Amygdala (tissue), 56 donors: ENCODE data around the gene SMC5.
"Not testable (repeated sequence)": the region's sequence is repeated elsewhere in the genome, so short reads cannot be mapped to it uniquely, and the experiment has no call there.

Experiments
- DNase-seq, 56 donors: peaks; one replicate each; lab custom pipeline; 2025; lab: John Stamatoyannopoulos, UW

Gene SMC5

DNA sequence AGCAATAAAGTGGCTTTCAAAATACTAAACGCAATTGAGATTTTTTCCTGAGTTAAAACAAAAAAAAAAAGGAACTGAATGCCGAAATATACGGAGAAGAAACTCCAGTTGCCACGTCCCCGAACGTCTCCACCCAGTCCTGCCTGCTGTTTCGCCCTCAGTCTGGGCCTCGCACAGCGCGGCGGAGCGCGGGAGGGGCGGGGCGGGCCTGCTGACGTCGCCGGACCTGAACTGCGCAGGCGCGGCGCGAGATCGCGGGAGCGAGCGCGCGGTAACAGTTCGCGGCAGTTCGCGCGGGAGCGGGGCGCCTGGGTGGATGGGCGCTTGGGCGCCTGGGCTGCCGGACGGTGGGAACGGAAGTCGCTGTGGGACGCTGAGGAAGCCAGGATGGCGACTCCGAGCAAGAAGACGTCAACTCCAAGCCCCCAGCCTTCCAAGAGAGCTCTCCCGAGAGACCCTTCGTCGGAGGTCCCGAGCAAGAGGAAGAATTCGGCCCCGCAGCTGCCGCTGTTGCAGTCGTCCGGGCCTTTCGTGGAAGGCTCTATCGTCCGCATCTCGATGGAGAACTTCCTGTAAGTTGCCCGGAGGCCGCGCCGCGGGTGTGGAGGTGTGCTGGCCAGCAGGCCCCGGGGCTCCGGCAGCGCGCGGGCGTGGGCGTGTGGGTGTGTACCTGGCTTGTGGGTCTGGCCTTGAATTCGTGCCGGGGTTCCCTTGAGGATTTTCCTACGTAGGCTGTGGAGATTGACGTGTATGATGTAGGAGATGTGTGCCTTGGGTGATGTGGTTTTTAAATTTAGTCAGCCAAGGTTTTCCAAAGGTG, at the start of gene SMC5:
TSS of gene SMC5 (plus strand) at position 287 of the 820 bp plus-strand sequence. CDS start at position 388, 101 bp downstream.
- peak; percentile 52 to 95 (median 82) for DNase-seq

DNA sequence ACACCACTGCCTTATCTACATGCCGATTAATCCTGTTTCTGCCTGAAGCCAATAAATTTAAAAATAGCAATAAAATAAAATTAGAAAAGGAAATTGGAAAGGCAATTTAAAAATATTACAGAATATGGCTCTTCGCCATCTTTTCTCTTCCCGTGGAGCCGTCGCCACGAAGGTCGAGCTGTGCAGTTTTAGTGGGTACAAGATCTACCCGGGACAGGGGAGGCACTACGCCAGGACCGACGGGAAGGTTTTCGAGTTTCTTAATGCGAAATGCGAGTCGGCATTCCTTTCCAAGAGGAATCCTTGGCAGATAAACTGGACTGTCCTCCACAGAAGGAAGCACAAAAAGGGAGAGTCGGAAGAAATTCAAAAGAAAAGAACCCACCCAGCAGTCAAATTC, 41.7 kb upstream of the SMC5 start:
- no peak for DNase-seq

DNA sequence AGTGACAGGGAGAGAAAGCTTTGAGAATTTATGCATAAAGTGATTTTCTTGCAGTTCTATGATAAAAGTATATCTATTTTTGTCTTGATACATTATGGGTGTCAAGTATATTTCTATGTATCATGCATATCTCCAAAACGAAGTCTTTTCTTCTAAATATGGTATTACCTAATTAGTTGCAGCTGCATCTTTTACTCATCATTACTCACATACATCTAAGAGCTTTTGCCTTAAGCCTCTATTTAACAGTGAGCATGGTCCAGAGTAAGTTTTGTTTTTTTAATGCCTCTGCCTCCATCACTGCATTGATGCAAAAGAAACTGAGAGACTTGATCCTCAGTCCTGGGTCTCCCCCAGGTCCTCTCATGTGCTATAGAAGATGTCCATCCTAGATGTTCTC, 40.0 kb upstream of the SMC5 start:
- DNase-seq, result no peak

DNA sequence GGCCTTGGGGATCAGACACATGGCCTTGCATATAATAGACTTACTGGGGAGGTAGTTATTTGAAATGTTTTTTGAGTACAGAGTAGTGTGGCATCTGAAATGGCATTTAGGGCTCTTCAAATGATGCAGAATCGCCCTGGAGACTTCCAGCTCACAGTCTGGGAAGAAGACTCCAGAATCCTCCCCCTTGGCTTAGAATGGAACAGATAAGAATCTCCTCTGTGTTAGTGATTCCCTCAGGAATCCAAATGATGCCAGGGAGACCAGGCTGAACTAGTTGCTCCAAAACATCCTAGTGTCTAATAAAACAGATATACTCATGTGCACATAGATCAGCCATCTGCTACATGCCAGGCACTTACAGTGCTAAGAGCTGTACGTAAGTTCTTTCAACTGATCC, 38.6 kb upstream of the SMC5 start:
- no peak for DNase-seq

DNA sequence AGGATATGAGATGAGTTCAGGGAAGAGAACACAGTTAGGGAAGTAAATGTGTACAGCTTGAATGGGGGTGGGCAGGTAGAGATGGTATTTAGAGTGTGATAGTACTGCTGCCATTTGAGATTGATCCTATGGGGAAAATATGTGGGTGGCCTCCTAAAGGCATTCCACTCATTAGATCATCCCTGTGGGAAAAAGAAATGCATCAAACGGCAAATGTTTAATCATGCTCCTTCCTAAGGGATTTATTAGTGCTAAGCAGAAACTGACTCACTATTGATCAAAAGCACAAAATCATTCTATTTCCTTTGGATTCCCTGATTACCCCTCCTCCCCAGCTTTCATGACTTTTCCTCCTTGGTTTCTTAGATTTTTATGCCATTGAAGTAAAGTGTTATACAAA, 36.4 kb upstream of the SMC5 start:
- no peak for DNase-seq

DNA sequence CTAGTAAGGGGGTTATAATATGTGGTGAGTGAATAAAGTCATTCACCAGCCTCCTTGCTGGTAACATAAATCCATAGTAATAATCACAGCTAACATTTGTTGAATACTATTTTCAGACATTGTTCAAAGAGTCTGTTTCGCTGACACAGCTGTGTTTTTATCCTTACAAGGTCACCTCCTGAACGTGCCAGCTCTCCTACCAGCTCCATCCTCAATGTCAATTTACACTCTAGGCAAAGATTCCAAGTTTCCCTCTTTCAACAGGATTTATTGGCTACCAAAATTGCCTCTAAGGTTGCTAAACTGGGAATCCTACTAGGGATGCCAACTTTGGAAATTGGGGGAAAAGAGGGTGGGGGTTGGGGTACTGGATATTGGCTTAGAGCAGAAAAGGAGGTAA, 30.7 kb upstream of the SMC5 start:
- no peak for DNase-seq

DNA sequence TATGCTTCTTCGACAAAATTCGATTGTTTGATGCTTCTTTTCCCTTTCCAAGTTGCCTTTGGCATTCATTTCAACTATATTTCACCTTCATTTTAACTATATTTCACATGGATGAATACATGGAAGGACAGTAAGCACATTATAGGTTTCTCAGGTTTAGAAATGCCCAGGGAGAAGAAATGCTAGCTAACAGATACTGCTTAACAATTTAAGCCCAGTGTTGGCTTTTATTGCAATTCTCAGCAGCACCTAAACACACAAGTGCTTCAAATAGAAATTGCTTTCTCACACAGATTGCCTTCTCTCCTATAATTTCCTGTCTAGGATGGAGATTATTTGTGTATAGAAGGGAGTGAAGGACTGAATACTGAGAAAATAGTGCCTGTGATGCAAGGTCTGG, 30.2 kb upstream of the SMC5 start:
- DNase-seq, result no peak

DNA sequence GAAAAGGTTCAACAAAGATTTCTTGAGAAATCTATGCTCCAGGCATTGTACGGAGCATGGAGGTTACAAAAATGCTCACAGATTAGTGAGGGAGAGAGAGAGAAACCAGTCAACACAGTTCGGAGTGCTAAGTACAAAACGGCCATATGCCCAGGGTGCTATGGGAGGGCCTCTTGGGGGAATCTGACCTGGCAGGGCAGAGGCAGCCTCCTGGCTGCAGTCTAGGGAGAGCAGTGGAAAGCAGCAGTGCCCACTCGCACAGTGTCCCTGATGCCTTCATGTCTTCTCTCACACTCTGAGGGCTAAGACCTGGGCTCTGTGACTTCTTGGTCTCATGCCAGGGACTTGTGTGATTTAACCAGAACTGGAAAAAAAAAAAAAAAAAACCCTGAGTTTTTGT, 29.8 kb upstream of the SMC5 start:
- no peak for DNase-seq

DNA sequence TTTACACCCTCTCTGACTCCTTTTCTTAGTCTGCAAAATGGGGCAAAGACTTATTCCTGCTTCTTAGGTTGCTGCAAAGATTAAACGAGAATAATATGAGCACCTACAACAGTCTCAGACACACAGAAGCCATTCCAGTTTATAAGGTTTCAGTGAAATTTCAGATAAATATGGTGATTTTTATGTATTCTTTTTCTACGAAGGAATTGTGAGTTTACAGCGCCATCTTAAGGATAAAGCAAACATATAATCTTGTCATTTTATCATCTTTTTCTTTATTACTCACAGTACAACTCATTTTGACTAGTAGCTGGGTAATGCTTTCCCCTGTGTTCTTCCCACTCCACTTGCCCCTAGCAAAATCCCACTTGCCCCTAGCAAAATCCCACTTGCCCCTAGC, 29.2 kb upstream of the SMC5 start:
- no peak for DNase-seq

DNA sequence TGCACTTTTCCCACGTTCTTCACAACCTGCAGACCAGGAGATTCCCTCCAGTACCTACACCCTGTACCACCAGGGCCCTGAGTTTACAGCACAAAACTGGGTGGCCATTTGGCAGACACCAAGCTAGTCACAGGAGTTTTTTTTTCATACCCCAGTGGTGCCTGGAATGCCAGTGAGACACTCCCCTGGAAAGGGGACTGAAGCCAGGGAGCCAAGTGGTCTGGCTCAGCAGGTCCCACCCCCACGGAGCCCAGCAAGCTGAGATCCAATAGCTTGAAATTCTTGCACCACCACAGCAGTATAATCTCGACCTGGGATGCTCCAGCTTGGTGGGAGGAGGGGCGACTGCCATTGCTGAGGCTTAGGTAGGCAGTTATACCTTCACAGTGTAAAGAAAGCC, 26.3 kb upstream of the SMC5 start:
- DNase-seq, result no peak

DNA sequence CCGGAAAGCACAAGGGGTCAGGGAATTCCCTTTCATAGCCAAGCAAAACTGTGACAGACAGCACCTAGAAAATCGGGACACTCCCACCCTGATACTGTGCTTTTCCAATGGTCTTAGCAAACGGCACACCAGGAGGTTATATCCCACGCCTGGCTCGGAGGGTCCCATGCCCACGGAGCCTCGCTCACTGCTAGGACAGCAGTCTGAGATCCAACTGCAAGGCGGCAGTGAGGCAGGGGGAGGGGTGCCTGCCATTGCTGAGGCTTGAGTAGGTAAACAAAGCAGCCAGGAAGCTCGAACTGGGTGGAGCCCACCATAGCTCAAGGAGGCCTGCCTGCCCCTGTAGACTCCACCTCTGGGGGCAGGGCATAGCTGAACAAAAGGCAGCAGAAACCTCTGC, 24.6 kb upstream of the SMC5 start:
- DNase-seq, result not testable (repeated sequence)

DNA sequence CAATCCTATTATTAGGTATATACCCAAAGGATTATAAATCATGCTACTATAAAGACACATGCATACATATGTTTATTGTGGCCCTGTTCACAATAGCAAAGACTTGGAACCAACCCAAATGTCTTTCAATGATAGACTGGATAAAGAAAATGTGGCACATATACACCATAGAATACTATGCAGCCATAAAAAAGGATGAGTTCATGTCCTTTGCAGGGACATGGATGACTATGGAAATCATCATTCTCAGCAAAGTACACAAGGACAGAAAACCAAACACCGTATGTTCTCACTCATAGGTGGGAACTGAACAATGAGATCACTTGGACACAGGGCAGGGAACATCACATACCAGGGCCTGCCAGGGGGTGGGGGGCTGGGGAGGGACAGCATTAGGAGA, 12.8 kb upstream of the SMC5 start:
- not testable (repeated sequence) for DNase-seq

DNA sequence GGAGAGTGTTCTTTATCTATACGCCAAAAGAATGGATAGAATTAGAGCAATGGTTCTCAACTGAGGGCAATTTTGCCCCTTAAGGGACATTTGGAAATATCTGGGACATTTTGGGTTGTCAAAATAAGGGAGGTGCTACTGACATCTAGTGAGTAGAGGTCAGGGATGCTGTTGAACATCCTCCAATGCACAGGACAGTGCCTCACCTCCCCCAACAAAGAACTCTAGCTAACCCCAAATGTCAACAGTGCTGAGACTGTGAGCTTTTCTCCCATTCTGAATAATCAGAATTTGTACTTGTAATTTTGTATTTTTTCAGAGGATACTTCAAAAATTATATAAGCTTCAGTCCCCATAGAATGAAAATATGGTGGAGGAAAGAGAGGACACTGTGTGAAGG, 8.6 kb upstream of the SMC5 start:
- DNase-seq, result no peak

DNA sequence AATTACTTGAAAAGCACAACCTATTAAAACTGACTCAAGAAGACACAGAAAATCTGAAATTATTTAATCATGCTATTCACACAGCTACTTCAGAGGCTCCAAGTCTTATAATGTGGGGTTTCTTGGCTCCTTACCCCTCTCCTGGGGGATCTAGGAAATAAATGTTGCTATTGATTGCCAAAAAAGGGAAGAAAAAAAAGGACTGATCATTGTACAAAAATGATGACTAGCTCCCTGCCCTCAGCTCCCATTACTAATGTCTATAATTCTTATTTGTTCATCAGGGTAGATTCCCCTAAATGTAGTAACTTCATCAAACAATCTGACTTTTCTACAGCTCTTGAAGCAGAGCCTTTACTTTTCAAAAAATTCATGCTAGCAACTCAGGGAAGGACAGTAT, 3.3 kb upstream of the SMC5 start:
- DNase-seq, result no peak

DNA sequence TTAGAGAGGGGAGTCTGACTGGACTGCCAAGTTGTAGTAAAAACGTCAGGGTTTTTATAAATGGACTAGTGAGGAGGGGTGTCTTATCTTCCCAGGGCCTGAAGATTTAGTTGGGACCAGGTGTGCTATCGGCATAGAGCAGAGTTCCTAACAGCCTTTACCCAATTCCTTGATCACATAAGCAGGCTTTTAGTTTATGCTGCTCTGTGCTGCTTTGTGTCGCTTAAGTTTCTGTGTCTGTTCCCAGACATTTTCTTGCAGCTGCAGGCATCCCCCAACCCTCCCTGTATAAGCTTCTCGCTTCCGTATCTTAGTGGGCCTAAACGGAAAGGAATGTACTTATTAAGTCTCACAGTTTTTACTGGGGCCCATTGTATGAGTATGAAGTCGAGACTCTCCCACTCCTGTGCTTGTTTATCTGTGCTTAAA, 2.6 kb upstream of the SMC5 start:
- DNase-seq, result no peak

DNA sequence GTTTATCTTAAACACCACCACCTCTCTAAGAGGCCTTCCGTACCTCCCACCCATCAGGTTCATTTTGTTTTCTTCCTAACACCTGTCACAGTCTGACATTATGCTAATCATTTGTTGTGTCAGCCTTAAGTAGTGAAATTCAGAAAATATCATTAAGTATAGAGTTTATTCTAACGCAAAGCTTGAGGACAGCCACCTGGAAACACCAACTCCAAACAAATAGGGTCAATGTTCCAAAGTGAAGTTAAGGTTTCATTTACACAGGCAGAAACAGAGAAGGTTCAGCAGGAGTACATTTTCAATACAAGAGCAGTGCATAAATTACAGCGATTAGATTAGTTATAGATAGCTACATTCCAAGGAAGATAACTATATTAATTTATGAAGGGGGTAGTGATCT, 1.3 kb upstream of the SMC5 start:
- no peak for DNase-seq

DNA sequence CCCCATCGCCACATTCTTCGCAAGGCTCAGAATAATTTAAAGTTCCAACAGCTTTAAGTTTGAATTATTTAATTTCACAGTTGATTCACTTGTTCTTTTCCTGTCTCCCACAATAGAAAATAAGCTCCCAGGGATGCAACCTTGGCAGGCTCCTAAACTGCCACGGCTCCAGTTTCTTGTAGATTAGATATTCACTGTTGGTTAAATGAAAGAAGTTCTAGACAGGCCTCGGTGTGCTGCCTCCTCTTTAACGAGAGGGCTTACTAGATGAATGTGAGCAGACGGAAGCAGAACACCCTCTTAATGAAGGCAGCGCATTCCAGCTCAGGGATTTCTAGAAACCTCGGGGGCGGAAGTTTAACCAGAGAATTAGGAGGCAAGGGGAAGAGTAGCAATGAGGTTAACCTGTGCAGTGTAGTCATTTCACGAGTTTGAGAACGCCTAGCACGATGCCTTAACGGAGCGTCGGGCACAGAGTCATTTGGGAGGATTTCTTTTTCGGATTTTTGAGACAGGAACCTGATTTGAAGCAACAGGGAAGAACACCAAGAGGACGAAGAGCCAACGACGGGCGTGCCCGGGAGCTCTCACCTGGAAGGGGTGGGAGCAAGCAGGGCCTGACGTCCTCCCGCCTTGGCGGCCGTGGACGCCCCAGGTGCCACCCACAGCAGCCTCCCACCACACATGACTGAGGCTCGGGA, 637 bp upstream of the SMC5 start:
- DNase-seq, result peak in 29 of 56 donors; percentile 5 to 77 (median 56)

DNA sequence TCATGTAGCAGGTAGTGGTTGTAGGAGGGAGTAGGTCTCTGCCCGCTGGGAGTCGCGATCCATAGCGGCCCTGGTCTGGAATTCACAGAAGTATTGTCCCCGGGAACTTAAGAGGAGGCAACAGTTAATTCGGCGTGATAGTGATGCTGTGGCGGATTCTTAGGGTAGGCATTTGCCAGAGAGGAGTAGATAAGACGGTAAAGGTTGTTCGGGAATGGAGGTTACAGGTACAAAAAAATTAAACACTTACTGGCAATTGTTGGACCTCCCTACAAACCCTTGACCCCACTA, 679 bp downstream of the SMC5 start:
- DNase-seq, result no peak

DNA sequence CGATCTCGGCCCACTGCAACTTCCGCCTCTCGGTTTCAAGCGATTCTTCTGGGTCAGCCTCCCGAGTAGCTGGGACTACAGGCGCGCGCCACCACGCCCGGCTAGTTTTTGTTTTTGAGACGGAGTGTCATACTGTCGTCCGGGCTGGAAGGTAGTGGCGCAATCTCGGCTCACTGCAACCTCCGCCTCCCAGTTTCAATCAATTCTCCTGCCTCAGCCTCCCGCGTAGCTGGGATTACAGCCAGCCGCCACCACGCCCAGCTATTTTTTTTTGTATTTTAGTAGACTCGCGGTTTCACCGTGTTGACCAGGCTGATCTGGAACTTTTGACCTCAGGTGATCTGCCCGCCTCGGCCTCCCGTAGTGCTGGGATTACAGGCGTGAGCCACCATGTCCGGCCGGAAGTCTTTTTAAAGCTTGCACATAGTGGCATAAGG, 1.2 kb downstream of the SMC5 start:
- no peak for DNase-seq

DNA sequence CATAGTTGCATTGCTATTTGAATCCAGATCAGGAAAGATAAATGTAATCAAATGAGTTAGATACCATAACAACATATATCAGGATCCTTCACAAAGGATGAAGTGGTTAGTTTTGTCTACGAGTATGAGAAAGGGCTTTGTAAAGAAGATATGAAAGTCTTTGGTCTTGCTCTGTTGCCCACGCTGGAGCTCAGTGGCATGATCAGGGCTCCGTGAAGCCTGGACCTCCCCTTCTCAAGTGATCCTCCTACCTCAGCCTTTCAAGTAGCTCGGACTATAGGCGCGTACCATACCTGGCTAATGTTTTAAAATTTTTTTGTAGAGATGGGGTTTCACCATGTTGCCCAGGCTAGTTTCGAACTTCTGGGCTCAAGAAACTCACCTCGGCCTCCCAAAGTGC, 1.8 kb downstream of the SMC5 start:
- DNase-seq, result no peak

DNA sequence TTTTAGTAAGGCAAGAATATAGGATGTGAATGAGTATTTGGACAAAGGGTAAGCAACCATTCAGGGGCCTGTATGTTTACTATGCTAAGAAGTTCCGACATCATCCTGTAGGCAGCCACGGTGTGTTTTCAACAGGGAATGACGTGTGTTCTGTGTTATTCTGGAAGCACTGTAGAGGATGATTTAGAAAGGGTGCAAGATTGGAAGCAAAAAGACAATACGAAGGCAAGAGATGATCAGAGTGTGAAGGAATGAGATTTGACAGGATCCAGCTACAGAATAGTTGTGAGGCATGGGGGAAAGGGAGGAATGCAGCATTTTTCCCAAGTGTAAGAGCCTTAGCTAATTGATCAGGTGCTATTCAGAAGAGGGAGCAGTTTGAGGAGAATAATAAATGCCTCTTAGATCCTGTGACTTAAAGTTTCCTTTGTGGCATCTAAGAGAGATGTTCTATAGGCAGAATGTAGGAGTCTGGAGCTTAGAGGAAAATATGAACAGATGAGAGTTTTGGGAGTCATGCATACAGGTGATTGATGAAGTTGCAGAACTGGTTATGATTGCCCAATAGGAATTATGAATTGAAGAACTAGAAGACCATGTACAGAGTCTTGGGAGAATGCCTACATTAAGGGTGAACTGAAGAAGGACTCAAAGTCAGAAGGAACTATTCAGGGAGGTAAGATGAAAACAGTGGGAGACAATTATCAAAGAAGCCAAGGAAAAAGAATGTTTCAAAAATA, 2.5 kb downstream of the SMC5 start:
- DNase-seq, result no peak

DNA sequence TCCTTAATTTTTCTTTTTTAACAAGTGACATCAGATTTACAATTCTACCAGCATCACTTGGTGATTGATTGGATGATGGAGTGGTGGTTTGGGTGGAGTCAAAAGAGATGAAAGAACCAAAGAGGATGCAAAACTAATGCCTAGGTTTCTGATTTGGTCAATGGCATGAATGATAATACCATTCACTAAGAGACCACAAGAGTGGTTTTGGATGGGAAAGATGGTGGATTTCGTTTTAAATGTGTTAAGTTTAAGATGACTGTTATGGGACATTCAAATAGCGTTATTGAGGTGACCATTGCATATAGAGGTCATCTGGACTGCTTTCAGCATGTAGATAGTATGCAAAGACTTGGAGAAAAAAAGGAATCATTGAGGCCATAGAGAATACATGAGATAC, 3.6 kb downstream of the SMC5 start:
- DNase-seq, result no peak
